ENCODE data around the gene USF1. TPM values are rescaled to one million over a fixed set of nuclear protein-coding genes. Genes with fewer than 3 reads are reported as not detected.
"Not testable (repeated sequence)": the region's sequence is repeated elsewhere in the genome, so short reads cannot be mapped to it uniquely, and the experiment has no call there.

The USF1 gene
- total RNA-seq, 1 donor from 2014 or later = 70.1 TPM

DNA sequence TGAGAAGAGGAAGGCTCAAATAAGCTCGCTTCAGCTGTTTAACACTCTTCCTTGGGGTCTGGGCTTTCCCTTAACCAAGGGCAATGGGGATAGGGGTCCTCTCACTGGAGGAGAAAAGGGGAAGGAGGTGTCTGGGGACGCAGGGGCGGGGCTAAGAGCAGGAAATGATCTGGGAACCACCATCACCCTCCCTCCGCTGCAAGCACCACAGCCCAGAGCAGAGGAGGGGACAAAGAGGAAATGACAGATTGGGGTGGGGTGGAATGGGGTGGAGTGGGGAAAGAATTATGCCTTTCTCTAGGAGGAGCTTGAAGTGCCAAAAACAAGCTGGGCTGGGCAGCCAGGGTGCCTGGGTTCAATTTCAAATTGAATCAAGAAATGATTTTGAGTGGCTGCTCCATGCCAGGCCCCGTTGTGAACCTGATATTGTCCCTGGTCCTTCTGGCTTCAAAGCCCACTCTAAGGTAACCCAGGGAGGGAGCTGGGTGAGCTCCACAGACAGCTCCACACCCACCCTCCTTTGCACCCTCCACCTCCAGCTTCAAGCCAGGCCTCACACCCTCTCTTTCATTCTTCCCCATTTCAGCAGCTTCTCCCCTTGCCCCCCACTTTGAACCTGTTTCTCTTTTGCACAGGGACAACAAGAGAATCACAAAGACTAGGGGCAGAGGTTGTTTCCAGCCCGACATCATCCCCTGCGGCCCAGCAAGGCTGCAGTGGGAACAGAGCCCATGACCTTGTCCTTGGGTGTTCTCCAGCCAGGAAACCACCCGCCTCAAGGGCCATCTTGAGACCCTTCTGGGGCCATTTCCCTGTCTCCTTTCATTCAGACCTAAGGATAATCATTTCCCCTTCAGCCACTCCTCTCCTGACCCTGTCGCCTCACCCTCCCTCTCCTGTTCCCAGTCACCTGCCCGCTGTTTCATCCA lies 22.8 kb upstream of the USF1 start:
- Mint-ChIP-seq H3K4me1 (ENCODE audit: low read depth, unreplicated experiment) (peaks cover 13% of the 10 kb centered on the region), H3K9me3 (ENCODE audit: unreplicated experiment) (no peaks in the 10 kb centered on the region), H3K27ac (ENCODE audit: unreplicated experiment) (no peak overlapping the region), H3K27me3 (ENCODE audit: low read depth, unreplicated experiment) (peaks cover 17% of the 10 kb centered on the region), H3K4me3 (ENCODE audit: unreplicated experiment) (no peak overlapping the region), H3K36me3 (ENCODE audit: low read depth, unreplicated experiment) (peaks cover 6% of the 10 kb centered on the region)
- Histone ChIP-seq H4K20me1 (ENCODE audit: insufficient read depth, low read length) (no peaks in the 10 kb centered on the region), H3K9ac (ENCODE audit: low read length) (no peak overlapping the region), H3K27me3 (ENCODE audit: insufficient read depth, low read length) (no peaks in the 10 kb centered on the region), H3K27ac (ENCODE audit: low read depth, low read length) (no peak overlapping the region), H3K79me2 (ENCODE audit: insufficient read depth, low read length) (no peaks in the 10 kb centered on the region), H3K4me3 (ENCODE audit: insufficient read depth, low read depth, low read length) (no peak overlapping the region), H2AFZ (ENCODE audit: low read depth, low read length) (no peak overlapping the region), H3K36me3 (ENCODE audit: insufficient read depth, low read length) (no peaks in the 10 kb centered on the region), H3K4me1 (ENCODE audit: insufficient read depth, low read length) (no peaks in the 10 kb centered on the region), H3K9me3 (ENCODE audit: insufficient read depth, low read depth, low read length) (no peaks in the 10 kb centered on the region), H3K4me2 (ENCODE audit: low read length) (no peak overlapping the region)
- TF ChIP-seq CTCF (IDR thresholded peaks at IDR 0.05; ENCODE audit: insufficient read depth, low read depth, low read length) (no peak), EZH2 (IDR thresholded peaks at IDR 0.05; ENCODE audit: insufficient read depth, low read length) (no peak)
- DNase-seq (ENCODE audit: low read depth) (no peak), FAIRE-seq (no peak)

- Mint-ChIP-seq H3K9me3 (ENCODE audit: unreplicated experiment) (no peaks in the 10 kb centered on the region), H3K4me3 (ENCODE audit: unreplicated experiment) (no peak overlapping the region), H3K4me1 (ENCODE audit: low read depth, unreplicated experiment) (peaks cover 6% of the 10 kb centered on the region), H3K27ac (ENCODE audit: unreplicated experiment) (no peak overlapping the region), H3K36me3 (ENCODE audit: low read depth, unreplicated experiment) (peaks cover 4% of the 10 kb centered on the region), H3K27me3 (ENCODE audit: low read depth, unreplicated experiment) (peaks cover 18% of the 10 kb centered on the region)
- Histone ChIP-seq H3K4me2 (ENCODE audit: low read length) (no peak overlapping the region), H3K4me1 (ENCODE audit: insufficient read depth, low read length) (no peaks in the 10 kb centered on the region), H3K4me3 (ENCODE audit: insufficient read depth, low read depth, low read length) (no peak overlapping the region), H3K27ac (ENCODE audit: low read depth, low read length) (no peak overlapping the region), H3K79me2 (ENCODE audit: insufficient read depth, low read length) (no peaks in the 10 kb centered on the region), H2AFZ (ENCODE audit: low read depth, low read length) (no peak overlapping the region), H3K36me3 (ENCODE audit: insufficient read depth, low read length) (no peaks in the 10 kb centered on the region), H3K9me3 (ENCODE audit: insufficient read depth, low read depth, low read length) (no peaks in the 10 kb centered on the region), H4K20me1 (ENCODE audit: insufficient read depth, low read length) (no peaks in the 10 kb centered on the region), H3K27me3 (ENCODE audit: insufficient read depth, low read length) (no peaks in the 10 kb centered on the region), H3K9ac (ENCODE audit: low read length) (no peak overlapping the region)
- DNase-seq (ENCODE audit: low read depth) = no peak
- TF ChIP-seq EZH2 (IDR thresholded peaks at IDR 0.05; ENCODE audit: insufficient read depth, low read length) (no peak), CTCF (IDR thresholded peaks at IDR 0.05; ENCODE audit: insufficient read depth, low read depth, low read length) (no peak)
- no peak for FAIRE-seq
Observed at GRCh38 chr1:161066694-161067093, 20.9 kb upstream of the USF1 start.

DNA sequence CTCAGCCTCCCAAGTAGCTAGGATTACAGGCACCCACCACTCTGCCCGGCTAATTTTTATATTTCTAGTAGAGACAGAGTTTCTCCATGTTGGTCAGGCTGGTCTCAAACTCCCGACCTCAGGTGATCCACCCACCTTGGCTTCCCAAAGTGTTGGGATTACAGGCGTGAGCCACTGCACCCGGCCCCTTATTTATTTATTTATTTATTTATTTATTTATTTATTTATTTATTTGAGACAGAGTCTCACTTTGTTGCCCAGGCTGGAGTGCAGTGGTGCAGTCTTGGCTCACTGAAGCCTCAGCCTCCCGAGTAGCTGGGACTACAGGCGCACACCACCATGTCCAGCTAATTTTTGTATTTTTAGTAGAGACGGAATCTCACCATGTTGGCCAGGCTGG lies 19.9 kb upstream of the USF1 start:
- H3K4me3 Mint-ChIP-seq (ENCODE audit: unreplicated experiment); FAIRE-seq; H3K27ac ChIP-seq (ENCODE audit: low read depth, low read length); H3K4me1 ChIP-seq (ENCODE audit: insufficient read depth, low read length); H3K9me3 ChIP-seq (ENCODE audit: insufficient read depth, low read depth, low read length); H3K27me3 ChIP-seq (ENCODE audit: insufficient read depth, low read length); H4K20me1 ChIP-seq (ENCODE audit: insufficient read depth, low read length); H3K79me2 ChIP-seq (ENCODE audit: insufficient read depth, low read length); H2AFZ ChIP-seq (ENCODE audit: low read depth, low read length); H3K36me3 Mint-ChIP-seq (ENCODE audit: low read depth, unreplicated experiment); H3K27ac Mint-ChIP-seq (ENCODE audit: unreplicated experiment); H3K4me3 ChIP-seq (ENCODE audit: insufficient read depth, low read depth, low read length); H3K4me2 ChIP-seq (ENCODE audit: low read length); H3K36me3 ChIP-seq (ENCODE audit: insufficient read depth, low read length); H3K4me1 Mint-ChIP-seq (ENCODE audit: low read depth, unreplicated experiment); H3K9ac ChIP-seq (ENCODE audit: low read length); H3K9me3 Mint-ChIP-seq (ENCODE audit: unreplicated experiment); DNase-seq (ENCODE audit: low read depth): not testable (repeated sequence)
- H3K27me3 Mint-ChIP-seq (ENCODE audit: low read depth, unreplicated experiment) = peaks cover 18% of the 10 kb centered on the region

GRCh38 chr1:161063936-161064335 lies 18.2 kb upstream of the USF1 start:
- not testable (repeated sequence) for H3K4me1 ChIP-seq (ENCODE audit: insufficient read depth, low read length); H3K9ac ChIP-seq (ENCODE audit: low read length); H3K27ac Mint-ChIP-seq (ENCODE audit: unreplicated experiment); H3K79me2 ChIP-seq (ENCODE audit: insufficient read depth, low read length); H3K4me3 Mint-ChIP-seq (ENCODE audit: unreplicated experiment); H3K27me3 ChIP-seq (ENCODE audit: insufficient read depth, low read length); H3K9me3 Mint-ChIP-seq (ENCODE audit: unreplicated experiment); H3K36me3 ChIP-seq (ENCODE audit: insufficient read depth, low read length); H3K4me1 Mint-ChIP-seq (ENCODE audit: low read depth, unreplicated experiment); H2AFZ ChIP-seq (ENCODE audit: low read depth, low read length); FAIRE-seq; H3K27ac ChIP-seq (ENCODE audit: low read depth, low read length); H3K4me2 ChIP-seq (ENCODE audit: low read length); H3K36me3 Mint-ChIP-seq (ENCODE audit: low read depth, unreplicated experiment); DNase-seq (ENCODE audit: low read depth); H4K20me1 ChIP-seq (ENCODE audit: insufficient read depth, low read length); H3K9me3 ChIP-seq (ENCODE audit: insufficient read depth, low read depth, low read length); H3K4me3 ChIP-seq (ENCODE audit: insufficient read depth, low read depth, low read length)
- H3K27me3 Mint-ChIP-seq (ENCODE audit: low read depth, unreplicated experiment) = peaks cover 18% of the 10 kb centered on the region

Measured in astrocyte (in vitro differentiated cells and primary cell).